Measurements from ENCODE around the gene MYH15. TPM values are rescaled to one million over a fixed set of nuclear protein-coding genes. Genes with fewer than 3 reads are reported as not detected.

Gene MYH15
- total RNA-seq, 1 experiment from 2014 or later: 1.2 TPM

- Histone ChIP-seq H3K4me3 (ENCODE audit: low read depth in 2 of 2, low read length in 2 of 2) (no peak overlapping the region), H3K27ac (ENCODE audit: low read length) (no peak overlapping the region), H3K27me3 (ENCODE audit: control insufficient read depth, insufficient read depth, low read length) (no peaks in the 10 kb centered on the region), H3K9me3 (ENCODE audit: control insufficient read depth, insufficient read depth, low read depth, low read length) (peaks cover 10% of the 10 kb centered on the region; the same call in 1 of the 2 replicates), H3K36me3 (ENCODE audit: control insufficient read depth, insufficient read depth, low read length) (no peaks in the 10 kb centered on the region), H3K4me1 (ENCODE audit: control insufficient read depth, insufficient read depth, low read length) (peaks cover 21% of the 10 kb centered on the region)
- ATAC-seq: no peak
- ChIA-PET POLR2A (no interaction called here), CTCF (no interaction called here)
- no peak for DNase-seq (ENCODE audit: low read depth, low spot score)
- BruUV-seq (replicated peaks): no TSS peak
- in situ Hi-C loops (cut with HindIII; ENCODE audit: low pct_unique_long_range_greater_than_20kb, low sequenced_read_pairs): no loop called here
- intact Hi-C loops (cut with micrococcal nuclease; ENCODE audit: unreplicated experiment): no loop called here
- TF ChIP-seq SIN3A (IDR thresholded peaks at IDR 0.05; ENCODE audit: borderline replicate concordance, insufficient read depth, low read depth, low read length): no peak
- no peak for TF ChIP-seq TCF7L2 (IDR thresholded peaks at IDR 0.05; ENCODE audit: low read depth, low read length)
- no peak for TF ChIP-seq REST (IDR thresholded peaks at IDR 0.05; ENCODE audit: insufficient read depth in 1 of 2, low read depth in 2 of 2, low read length in 1 of 2)
- TF ChIP-seq, protein P1, sequence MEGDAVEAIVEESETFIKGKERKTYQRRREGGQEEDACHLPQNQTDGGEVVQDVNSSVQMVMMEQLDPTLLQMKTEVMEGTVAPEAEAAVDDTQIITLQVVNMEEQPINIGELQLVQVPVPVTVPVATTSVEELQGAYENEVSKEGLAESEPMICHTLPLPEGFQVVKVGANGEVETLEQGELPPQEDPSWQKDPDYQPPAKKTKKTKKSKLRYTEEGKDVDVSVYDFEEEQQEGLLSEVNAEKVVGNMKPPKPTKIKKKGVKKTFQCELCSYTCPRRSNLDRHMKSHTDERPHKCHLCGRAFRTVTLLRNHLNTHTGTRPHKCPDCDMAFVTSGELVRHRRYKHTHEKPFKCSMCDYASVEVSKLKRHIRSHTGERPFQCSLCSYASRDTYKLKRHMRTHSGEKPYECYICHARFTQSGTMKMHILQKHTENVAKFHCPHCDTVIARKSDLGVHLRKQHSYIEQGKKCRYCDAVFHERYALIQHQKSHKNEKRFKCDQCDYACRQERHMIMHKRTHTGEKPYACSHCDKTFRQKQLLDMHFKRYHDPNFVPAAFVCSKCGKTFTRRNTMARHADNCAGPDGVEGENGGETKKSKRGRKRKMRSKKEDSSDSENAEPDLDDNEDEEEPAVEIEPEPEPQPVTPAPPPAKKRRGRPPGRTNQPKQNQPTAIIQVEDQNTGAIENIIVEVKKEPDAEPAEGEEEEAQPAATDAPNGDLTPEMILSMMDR (IDR thresholded peaks at IDR 0.05): no peak
- TF ChIP-seq POLR2AphosphoS5 (IDR thresholded peaks at IDR 0.05; ENCODE audit: low read depth, low read length): no peak
Observed at GRCh38 chr3:108469126-108469525, 41.3 kb downstream of the MYH15 start.

GRCh38 chr3:108468577-108468976 is 41.8 kb downstream of the MYH15 start:
- in situ Hi-C loops (cut with HindIII; ENCODE audit: low pct_unique_long_range_greater_than_20kb, low sequenced_read_pairs) (no loop called here), intact Hi-C loops (cut with micrococcal nuclease; ENCODE audit: unreplicated experiment) (no loop called here)
- peaks cover 21% of the 10 kb centered on the region for H3K4me1 ChIP-seq (ENCODE audit: control insufficient read depth, insufficient read depth, low read length)
- POLR2A ChIA-PET: no interaction called here
- peaks cover 10% of the 10 kb centered on the region; the same call in 1 of the 2 replicates for H3K9me3 ChIP-seq (ENCODE audit: control insufficient read depth, insufficient read depth, low read depth, low read length)
- DNase-seq (ENCODE audit: low read depth, low spot score) (no peak), ATAC-seq (no peak)
- H3K4me3 ChIP-seq (ENCODE audit: low read depth in 2 of 2, low read length in 2 of 2): no peak overlapping the region
- BruUV-seq (replicated peaks): no TSS peak
- no peak overlapping the region for H3K27ac ChIP-seq (ENCODE audit: low read length)
- no peak for TF ChIP-seq SIN3A (IDR thresholded peaks at IDR 0.05; ENCODE audit: borderline replicate concordance, insufficient read depth, low read depth, low read length)
- TF ChIP-seq, protein P1 (IDR thresholded peaks at IDR 0.05): no peak
- no peak for TF ChIP-seq TCF7L2 (IDR thresholded peaks at IDR 0.05; ENCODE audit: low read depth, low read length)
- TF ChIP-seq POLR2AphosphoS5 (IDR thresholded peaks at IDR 0.05; ENCODE audit: low read depth, low read length): no peak
- TF ChIP-seq REST (IDR thresholded peaks at IDR 0.05; ENCODE audit: insufficient read depth in 1 of 2, low read depth in 2 of 2, low read length in 1 of 2): no peak
- no peaks in the 10 kb centered on the region for H3K36me3 ChIP-seq (ENCODE audit: control insufficient read depth, insufficient read depth, low read length)
- no peaks in the 10 kb centered on the region for H3K27me3 ChIP-seq (ENCODE audit: control insufficient read depth, insufficient read depth, low read length)
- CTCF ChIA-PET: no interaction called here
